Central memory CD4-positive, alpha-beta T cell (primary cell): ENCODE data around the gene IRAK1.
A peak's percentile ranks its signal among the peaks of the same experiment; 100 is the strongest.

Experiments used
- DNase-seq: peaks from one replicate; pipeline ENCODE4 v3.0.0; 2022

The IRAK1 gene

DNA sequence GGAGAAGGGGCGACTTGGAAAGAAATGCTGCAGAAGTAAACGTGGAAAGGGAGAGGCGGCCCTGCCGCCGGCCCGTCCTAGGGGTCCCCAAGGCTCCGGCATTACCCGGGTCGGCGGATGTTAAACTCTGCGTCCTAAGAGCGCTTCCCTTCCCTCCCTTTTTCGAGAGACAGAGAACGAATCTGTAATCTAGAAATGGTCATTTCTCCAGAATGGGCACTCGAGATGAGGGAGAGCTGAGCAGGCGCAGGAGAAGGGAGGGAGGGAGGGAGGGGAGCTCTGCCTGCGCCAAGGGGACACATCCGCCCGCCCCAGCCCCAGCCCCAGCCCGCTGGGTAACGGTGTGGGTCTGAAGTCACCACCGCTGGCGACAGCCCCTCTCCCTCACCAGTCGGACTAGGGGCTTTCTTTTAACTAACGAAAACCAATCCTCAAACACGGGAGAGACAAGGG is 49.8 kb downstream of the IRAK1 start:
- peak; percentile 24 for DNase-seq

DNA sequence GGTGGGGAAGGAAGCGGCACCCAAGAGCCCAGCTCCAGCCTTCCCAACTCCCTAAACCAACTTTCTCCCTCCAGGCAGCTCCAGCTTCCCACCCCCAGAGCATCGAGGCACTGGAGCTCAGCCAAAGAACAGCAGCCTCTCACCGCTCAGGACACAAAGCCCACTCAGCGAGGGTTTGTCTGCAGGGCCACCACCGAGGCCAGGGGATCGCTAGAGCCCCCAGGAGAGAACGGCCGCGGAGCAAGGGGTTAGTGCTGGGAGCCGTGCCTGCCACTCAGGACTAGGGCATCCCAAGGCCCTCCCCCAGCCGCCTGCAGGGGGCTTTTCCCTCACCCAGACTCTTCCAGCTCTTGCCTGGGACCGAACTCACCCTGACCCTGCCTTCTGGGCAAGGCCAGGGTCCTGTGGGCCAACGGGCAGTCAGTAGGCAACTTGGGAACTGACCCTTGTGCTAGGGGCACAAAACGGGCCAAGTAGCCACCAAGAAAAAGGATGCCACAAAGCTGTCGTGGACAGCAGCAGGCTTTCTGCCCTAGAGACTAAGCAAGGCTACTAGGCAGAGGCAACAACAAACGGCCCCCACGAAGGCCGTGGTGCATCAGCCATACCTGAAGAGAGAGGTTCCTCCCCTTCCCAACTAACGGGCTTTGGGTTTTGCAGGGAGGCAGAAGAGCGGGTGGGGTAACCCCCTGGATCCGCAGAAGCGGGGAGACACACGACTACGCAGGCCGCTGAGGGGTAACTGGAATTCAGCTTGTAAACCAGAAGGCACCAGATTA is 50.4 kb downstream of the IRAK1 start:
- no peak for DNase-seq

DNA sequence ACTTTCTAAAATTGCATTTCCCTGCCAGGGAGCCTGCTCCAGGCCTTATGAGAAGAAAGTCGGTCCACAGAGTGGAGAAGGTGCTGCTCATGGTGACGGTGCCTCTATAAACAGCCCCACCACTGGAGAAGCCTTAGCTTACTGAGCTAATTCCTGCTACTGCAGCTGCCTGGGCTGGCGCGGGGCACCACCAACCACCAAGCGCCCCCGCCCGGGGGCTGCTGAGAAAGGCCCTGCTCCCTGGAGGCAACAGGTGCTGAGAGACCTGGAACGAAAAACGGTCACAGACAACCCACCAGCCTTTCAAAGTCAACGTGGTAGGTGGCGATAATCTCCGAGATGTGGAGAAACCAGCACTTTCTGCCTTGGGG is 51.0 kb downstream of the IRAK1 start:
- peak; percentile 41 for DNase-seq

DNA sequence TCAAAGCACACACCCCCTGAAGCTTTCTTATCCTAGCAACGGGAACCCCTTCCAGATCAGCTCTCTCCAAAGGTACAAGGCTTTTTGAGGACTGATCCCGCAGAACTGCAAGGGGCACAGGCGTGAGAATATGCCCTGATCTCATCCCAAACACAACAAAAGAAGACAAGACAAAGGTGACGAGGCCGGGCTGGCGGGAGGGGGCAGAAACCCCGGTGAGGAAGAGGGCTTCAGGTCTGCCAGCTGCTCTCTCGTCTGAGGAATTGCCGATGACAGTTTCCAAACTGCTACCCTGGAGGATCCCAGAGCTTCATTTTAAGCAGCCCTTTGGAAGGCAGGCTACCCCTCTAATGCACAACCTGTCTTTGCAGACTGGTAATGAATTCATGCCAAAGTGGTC is 51.4 kb downstream of the IRAK1 start:
- no peak for DNase-seq

DNA sequence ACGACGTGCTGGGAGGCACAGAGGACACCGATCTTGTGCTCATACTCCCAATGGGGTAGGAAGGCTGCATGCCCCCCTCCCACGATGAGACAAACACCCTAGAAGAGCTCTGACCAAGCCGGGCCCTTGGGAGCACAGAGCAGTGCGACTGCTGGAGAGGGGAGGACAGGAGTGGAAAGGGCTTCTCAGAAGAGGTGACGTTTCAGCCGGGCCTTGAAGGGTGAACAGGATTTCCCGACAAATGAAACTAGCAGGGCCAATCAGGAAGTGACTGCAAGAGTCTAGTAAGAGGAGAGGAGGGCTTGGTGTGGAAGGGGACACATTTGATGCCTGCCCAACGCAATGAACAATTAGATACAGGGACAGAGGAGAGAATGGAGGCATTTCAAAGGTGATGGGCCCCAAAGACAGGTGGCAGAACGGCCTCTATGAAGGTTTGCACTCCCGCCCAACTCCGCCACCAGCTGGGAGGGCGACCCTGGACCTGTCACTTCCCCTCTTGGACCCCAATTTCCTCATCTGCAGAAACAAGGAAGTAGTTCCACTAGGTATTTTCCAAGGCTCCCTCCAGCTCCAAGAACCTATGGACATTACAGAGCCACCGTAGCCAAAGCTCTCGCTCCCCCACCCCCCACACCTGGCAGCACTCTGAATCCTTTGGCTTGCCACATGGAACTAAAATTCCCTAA is 52.0 kb downstream of the IRAK1 start:
- DNase-seq = peak; percentile 52

DNA sequence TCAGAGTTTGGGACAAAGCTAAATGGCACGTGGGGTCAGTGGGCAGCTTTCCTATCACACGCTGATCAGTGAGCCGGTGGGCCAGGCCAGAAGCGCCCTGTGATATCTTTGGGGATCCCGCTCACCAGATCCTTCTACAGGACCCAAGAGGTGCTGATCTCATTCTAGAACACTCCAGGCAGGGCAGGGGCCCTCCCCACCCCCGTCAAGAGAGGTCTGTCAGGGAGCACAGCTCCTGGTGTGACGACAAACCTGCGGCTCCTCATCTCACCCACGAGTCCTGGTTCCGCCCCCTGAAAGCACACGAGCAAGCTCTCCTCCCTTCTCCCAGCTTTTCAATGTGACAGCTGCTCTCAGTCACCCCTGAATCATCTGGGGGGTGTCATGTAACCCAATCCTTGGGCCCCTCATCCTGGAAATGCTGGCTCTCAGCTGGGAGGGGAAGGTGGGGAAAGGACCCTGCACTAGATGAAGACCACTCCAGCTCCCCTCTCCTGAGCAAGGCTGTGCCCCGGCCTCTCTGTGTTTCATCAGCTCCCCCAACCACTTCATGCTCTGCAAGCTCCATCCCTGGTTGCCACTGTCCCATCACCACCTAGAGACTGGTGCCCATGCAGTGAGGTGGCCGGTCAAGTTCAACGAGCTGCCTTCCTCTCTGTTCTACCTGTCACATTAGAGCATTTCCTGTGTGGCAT is 52.7 kb downstream of the IRAK1 start:
- DNase-seq = no peak

DNA sequence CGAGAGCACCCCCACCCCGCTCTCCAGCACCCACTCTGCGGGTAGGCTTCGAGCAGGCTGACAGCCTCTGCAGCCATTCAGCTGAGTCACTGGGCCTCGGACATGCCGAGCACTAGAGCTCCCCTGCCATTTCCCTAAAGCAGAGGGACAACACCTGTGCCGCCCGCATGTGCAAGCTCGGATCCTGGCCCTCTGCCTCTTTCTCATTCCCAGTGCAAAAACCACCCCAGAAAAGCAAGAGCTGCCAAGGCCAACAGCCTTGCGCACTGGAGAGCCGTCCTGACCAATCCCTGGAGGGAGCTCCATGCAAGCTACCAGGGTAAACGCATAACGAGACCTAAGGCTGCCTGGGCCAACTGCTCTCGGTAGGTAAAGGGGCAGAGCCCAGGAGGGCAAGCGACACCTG is 53.4 kb downstream of the IRAK1 start:
- no peak for DNase-seq

DNA sequence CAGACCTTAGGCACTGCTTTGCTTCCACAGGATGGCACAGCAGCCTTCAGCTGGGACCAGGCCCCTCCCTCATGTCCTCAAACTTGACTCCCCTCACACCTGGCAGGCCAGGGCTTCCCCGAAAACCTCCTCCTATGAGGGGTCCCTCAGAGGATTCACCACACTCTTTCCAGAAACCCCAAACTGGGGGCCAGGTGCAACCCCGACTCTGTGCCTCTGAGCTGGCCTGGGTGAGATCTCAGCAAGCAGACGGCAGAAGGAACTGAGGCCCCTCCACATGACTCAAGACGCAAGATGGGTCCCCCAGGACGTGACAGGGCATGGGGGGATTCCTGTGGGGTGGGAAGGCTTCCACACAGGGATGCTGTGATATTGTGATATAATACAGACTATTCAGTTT is 54.3 kb downstream of the IRAK1 start:
- no peak for DNase-seq

DNA sequence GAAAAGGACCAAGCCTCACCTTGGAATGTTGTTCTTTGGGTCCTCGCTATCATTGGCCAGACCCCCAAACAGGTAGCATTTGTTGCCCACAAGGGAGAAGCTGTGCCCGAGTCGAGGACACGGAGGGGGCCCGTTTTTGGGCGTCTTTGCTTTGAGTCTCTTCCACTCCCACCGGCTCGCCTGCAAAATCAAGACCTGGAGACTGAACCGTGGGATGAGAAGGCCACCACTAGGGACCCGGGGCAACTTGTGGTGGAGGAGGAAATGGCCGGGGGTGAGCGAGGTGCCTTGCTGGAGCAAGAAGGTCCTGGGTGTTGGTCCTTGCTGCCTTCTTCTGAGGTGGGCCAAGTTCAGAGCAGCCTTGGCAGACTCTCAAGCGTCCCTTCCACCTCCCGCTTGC is 55.6 kb downstream of the IRAK1 start:
- DNase-seq = no peak

DNA sequence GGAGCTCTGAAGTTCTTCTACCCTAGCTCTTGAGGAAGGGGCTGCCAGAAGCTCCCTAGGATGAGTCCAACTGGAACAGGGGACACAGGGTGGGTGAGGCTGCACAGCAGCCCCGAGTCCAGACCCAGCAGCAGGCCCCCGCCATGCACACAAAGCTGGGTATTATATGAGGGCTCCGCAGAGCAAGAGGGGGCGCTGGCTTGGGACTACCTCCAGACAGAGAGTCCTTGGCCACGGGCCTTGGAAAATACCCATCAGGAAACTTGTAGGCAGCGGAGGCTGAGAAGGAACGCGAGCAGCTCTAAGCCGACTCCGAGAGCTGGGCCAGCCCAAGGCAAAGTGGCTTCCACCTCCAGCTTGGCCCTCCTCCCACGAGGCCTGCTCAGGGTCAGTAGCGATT is 56.2 kb downstream of the IRAK1 start:
- DNase-seq = no peak

DNA sequence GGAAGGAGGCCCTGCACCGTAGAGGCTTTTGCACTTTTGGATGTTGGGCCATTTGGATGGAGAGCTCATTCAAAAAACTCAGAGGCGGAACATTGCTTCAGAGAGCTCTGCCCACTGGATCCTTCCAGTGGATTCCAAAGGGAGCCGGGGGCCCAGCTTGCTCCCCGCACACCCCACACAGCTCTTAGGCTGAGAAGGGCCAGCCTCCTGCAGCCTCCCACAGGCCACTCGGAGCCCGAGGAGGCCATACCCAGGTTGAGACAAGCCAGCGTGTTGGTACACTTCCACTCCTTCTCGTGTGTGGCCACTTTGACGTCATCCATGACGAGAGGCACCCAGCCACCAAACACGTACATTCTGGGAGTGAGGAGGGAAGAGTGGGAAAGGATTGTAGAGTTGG is 58.4 kb downstream of the IRAK1 start:
- DNase-seq = no peak

DNA sequence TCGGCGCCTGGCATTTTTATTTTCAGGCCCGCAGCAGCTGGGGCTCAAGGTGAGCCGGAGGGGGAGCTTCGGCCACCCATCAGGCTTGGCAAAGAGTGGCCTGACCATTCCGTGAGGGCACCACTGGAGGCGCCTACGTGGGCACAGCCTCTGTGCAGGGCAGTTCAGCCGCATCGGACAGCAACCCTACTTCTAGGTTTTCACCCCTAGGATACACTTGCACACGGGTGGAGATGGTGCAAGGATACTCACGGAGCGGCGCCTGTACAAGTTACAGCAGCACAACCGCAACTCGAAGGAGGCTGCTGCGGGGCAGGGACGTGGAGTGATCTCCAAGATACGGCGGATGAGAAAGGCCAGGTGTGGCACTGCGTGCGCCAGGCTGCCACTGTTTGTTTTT is 58.9 kb downstream of the IRAK1 start:
- no peak for DNase-seq
